Fibroblast of mammary gland (primary cell): ENCODE data around the gene PAPSS1.
"Not testable (repeated sequence)": the region's sequence is repeated elsewhere in the genome, so short reads cannot be mapped to it uniquely, and the experiment has no call there.

Experiments
- DNase-seq: peaks from one replicate; pipeline ENCODE4 v3.0.0-alpha.2; 2010; ENCODE audit warnings: low read depth
- H3K4me3 ChIP-seq: 2 replicates; pipeline ENCODE4 v1.5.1; 2011; ENCODE audit warnings: low read depth, mild to moderate bottlenecking, low read length, moderate library complexity; ENCODE audit not compliant: control insufficient read depth
- TF ChIP-seq, protein P1 (sequence below): conservative IDR thresholded peaks from 2 replicates; pipeline ENCODE4 v1.5.1; 2011; ENCODE audit warnings: low read depth, low read length, inconsistent platforms; ENCODE audit not compliant: control insufficient read depth, insufficient read depth

The PAPSS1 gene

DNA sequence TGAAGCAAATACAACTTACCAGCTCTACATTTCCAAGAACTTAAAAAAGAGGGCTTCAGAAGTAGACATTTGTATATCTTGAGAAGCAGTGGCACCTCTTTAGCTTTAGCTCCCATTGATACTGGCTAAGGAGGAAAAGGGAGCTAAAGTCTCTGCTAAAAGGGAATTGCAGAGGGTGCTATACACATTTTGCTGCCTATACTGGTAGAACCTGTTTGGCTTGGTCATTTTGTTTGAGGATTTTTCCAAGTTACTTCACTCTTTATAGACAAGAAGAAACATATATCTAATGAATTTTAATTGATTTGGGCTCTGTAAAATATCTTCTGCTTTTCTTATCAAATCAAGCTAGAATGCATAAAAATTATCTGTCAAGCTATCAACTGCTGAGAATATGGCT is 11.8 kb downstream of the PAPSS1 start:
- TF ChIP-seq, protein P1, sequence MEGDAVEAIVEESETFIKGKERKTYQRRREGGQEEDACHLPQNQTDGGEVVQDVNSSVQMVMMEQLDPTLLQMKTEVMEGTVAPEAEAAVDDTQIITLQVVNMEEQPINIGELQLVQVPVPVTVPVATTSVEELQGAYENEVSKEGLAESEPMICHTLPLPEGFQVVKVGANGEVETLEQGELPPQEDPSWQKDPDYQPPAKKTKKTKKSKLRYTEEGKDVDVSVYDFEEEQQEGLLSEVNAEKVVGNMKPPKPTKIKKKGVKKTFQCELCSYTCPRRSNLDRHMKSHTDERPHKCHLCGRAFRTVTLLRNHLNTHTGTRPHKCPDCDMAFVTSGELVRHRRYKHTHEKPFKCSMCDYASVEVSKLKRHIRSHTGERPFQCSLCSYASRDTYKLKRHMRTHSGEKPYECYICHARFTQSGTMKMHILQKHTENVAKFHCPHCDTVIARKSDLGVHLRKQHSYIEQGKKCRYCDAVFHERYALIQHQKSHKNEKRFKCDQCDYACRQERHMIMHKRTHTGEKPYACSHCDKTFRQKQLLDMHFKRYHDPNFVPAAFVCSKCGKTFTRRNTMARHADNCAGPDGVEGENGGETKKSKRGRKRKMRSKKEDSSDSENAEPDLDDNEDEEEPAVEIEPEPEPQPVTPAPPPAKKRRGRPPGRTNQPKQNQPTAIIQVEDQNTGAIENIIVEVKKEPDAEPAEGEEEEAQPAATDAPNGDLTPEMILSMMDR = no peak
- no peak overlapping the region for H3K4me3 ChIP-seq
- no peak for DNase-seq

DNA sequence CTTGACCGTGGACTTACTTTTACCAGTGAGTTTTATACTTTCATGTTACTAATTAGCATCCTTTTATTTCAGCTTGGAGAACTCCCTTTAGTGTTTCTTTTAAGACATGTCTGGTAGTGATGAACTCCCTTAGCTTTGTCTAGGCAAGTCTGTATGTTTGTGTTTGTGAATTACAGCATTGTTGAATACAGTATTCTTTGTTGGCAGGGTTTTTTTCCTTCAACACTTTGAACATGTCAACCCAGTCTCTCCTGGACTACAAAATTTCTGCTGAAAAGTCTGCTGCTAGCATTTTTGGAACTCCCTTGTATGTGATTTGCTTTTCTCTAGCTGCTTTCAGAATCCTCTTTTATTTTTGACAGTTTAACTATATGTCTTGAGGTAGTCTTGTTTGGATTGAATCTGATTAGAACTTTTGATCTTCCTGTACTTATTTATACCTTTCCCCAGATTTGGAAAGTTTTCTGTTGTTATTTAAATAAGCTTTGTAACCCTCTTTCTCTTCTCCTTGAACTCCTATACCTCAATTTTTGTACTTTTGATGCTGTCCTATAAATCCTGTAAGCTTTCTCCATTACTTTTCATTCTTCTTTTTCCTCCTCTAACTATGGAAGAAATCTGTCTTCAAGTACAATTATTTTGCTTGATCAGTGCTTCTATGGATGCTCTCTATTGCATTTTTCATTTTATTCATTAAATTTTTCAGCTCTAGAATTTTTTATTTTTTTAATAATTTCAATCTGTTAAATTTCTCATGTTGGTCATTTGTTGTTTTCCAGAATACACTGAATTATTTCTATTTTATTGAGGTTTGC is 14.1 kb downstream of the PAPSS1 start:
- TF ChIP-seq, protein P1 = no peak
- no peak overlapping the region for H3K4me3 ChIP-seq
- DNase-seq = no peak

DNA sequence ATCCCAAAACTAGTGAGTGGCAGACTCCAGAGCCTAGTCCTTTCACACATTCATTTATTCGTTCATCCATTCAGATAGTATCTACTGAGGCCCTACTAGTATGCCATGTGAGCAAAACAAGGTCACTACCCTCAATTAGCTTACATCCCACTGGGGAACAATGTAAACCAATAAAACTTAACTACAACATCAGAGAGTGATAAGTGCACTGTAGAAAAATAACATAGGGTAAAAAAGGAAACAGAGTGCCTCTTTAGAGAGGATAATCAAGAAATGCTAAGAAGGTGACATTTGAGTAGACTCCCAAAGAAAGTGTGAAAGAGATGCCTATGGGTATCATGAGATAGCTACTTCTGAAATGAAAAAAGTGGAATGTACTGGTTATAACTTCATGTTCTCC is 18.5 kb downstream of the PAPSS1 start:
- no peak for DNase-seq
- H3K4me3 ChIP-seq = no peak overlapping the region
- TF ChIP-seq, protein P1 = no peak

DNA sequence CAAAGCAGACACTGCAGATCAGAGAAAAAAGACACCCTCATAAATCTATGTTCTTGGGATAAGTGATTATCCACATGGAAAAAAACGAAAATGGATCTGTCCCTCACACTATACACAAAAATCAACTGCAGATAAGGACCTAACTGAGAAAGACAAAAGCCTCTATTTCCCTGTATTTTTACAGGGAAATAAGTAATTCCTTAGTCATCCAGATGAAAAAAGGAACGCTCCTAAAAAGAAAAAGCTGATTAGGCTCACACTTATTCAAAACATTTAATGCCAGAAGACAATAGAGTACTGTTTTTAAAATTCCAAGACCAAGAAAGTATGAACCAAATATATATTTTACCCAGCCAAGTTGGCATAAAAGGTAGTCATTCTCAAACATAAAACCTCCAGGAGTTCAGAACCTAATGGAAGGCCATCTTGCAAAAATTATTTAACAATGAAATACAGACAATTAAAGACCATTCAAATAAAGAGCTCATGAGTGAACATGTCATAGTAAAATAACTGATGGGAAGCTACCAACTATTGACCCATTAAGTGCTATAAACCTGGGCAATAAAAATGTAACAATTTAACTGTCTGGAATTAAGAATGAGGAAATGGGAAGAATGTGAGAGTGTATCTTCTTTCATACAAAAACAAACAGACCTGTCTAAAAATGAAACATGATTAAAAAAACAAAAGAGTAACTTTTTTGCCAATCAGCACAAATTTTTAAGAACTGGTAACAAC is 20.4 kb downstream of the PAPSS1 start:
- TF ChIP-seq, protein P1 = no peak
- no peak overlapping the region for H3K4me3 ChIP-seq
- DNase-seq = no peak

DNA sequence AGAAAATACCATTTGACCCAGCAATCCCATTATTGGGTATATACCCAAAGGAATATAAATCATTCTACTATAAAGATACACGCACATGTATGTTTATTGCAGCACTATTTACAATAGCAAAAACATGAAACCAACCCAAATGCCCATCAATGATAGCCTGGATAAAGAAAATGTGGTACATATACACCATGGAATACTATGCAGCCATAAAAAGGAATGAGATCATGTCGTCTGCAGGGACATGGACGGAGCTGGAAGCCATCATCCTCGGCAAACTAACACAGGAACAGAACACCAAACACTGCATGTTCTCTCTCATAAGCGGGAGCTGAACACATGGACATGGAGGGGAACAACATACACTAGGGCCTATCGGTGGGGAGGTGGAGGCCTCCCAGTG is 23.8 kb downstream of the PAPSS1 start:
- DNase-seq, H3K4me3 ChIP-seq: not testable (repeated sequence)

DNA sequence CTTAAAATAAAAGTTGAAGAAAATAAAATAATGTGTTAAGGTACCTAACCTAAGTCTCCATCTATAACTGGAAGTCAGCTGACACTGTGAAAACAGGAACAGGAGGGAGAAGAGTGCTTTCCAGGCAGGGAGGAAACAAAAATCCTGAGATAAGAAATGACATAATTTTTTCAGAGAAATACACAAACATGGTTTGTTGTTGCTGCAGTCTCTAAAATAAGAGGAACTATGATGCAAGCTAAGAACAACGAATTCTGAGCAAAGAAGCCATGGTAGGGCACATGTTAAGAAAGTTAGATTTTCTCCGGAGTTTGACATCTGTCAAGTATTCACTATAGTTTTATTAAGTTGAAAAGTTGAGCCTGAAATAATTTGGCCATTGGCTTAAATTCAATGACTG is 26.9 kb downstream of the PAPSS1 start:
- no peak overlapping the region for H3K4me3 ChIP-seq
- TF ChIP-seq, protein P1 = no peak
- DNase-seq = no peak

DNA sequence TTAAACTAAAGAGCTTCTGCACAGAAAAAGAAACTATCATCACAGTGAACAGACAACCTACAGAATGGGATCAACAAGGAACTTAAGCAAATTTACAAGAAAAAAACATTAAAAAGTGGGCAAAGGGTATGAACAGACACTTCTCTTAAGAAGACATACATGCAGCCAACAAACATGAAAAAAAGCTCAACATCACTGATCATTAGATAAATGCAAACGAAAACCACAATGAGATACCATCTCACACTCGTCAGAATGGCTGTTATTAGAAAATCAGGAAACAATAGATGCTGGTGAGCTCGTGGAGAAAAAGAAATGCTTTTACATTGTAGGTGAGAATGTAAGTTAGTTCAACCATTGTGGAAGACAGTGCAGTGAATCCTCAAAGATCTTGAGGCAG is 27.8 kb downstream of the PAPSS1 start:
- no peak for DNase-seq
- TF ChIP-seq, protein P1 = no peak

More for the DNA sequence above, 27.8 kb downstream of the PAPSS1 start:
- H3K4me3 ChIP-seq = no peak overlapping the region
